GM21447 (cell line): Measurements from ENCODE around the gene CNTN4.
A peak's percentile ranks its signal among the peaks of the same experiment; 100 is the strongest.

ENCODE experiments used
- ATAC-seq: cut with Tn5 transposase; IDR thresholded peaks from one replicate; pipeline ENCODE4 v1.9.1; 2021; ENCODE audit not compliant: unreplicated experiment

The CNTN4 gene

DNA sequence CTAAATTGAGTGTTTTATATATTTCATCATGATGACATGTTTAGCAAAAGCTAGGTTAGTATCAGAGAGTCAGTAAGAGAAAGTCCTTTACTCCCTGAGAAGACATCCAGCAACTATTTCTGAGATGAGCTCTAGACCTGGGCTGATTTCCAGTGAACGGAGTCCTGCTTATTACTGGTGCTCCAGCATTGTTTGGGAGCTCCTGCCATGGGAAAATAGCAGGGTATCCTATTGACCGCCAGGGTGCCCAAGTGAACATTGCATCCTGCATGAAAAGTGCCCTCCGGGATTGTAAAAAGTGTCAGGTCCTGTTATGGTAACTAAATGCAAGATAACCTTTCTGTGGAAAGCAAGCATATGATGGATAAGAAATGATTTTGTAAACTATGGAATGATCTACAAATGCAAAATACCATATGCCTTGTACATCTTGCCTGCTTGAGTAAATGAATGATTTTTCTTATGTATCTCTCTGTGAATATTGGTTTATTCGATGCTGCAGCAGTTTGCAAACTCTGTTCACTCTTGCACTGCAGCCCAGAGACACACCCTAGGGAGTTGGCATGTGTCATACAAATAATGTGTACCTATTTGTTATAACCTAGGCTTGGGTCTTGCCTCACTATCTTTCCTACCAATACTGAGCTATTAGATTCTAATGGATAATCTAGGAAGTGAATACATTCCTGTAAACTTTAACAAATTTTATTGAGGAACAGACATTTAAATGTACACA, 914.8 kb downstream of the CNTN4 start:
- ATAC-seq = no peak

DNA sequence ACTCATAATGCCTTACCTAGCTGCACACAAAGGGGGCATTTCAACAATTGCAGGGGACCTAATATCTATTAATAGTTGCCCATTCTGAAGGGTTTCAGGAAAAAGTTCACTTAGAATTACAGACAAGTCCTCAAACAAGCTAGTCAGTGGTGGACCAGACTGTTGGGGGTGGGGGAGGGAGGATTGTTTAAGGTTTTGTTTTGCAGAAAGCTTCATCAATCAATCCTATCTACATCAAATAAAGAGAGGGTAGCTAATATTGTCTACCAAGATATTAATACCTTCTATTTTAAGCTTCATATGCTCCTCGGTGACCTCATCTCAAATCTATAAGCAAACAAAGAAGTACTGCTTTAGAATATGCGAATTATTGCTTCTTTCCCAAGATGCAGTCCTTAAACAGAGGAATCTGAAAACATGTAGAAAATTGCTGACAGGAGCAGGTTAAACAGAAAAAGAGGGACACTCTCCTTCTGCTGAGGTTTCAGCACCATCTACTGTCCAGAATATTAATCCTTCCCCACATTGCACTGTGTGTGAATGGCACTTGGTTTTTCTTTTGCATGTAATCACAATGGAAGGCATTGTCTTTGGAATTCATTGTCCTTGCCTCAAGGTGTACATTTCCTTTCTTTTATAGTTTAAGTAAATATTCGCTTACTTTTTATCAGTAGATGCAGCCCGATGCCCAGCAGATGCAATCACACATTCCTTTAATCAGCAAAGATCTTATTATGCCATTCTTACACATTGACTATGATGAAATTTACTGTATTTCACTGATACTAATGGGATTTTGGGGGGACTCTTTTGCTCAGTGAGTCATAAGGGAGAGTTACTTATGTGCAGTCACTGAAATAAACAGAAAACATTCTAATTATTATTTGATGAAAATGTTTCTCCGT, 916.8 kb downstream of the CNTN4 start:
- peak; percentile 76 for ATAC-seq

DNA sequence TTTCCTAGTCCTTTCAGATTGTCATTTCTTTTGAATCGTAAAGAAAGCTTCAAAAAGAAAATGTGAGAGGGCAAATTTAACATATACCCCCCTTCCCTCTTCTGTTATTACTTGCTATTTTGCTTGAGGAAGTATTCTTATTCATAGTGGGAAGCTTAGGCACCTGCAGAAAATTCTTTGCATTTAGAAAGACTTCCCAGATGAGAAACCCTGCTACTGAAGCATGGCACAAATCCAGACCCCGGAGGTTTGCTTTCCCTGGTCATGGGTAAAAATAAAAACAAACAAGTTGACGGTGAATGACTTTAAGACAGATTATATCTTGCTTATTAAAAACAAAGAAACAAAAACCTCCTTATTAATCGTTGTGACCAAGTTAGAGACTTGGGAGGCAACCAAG, 917.6 kb downstream of the CNTN4 start:
- ATAC-seq = no peak

DNA sequence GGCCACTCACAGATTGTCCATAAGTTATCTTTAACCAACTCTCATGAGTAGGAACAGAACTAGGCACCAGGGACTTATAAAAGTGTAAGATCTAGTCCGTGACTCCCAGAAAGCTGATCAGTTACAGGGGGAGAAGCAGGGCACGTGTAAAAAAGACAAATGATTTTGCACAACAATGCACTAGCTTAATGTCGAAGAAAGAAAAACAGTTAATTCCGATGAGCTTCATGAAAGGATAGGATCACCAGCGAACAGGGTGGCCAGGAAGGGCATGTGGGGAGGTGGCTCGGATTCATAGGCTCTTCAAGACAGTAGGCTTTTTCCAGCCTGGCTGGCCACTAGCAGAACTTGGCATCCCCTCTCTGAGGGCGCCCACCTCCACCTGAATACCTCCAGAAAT, 921.5 kb downstream of the CNTN4 start:
- ATAC-seq = no peak

DNA sequence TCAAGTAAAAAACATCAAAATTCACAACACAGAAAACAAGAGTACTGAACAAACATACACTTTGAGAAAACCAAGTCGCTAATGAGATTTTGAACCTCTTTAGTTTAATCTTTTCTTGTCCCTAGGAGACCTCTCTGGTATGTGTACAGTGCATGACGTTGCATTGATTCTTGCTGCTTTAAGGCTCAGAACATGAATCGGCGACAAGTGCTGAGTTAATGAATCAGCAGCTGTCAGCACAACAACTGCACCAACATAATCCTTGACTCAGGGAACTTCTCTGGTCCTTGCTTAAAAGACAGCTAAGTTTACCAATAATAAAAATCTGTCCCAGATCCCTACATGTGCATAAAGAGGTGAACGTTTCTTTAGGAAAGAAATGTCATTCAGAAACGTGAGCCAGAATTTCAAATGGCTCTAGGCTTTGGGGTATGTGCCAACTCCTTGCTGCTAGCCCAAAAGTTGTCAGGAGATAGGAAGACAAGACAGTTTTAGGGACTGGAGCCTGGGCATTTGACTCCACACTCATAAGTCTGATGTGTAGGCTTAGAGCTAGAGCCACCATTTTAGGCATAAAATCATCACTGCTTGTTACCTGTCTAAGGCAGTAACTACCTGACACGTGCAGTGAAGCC, 924.6 kb downstream of the CNTN4 start:
- no peak for ATAC-seq

DNA sequence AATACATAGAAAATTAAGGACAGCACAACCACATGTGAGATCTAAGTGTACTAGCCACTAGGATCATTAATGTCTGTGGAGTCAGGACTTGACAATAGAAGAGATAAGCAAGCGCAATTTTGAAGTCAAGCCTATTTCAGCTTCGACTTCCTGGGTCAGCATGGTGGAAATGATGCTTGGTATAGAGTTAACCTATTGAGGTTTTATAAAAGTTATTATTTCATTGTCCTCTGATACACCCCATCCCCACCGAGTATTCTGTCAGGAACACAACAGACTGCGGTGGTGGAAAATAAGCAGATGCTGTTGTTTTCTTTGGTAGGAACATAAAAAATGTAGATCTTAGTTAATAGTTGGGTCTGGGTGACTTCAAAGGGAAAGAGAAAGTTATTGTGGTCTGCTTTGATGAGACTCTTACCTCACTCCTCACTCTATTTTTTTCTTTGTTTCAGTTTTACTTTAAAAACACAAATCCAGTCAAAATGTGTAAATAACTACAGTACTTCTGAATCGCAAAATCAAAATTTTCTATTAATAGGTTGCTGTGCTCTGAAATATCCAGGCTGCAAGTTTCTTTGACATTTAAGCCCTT, 929.4 kb downstream of the CNTN4 start:
- ATAC-seq = peak; percentile 96

DNA sequence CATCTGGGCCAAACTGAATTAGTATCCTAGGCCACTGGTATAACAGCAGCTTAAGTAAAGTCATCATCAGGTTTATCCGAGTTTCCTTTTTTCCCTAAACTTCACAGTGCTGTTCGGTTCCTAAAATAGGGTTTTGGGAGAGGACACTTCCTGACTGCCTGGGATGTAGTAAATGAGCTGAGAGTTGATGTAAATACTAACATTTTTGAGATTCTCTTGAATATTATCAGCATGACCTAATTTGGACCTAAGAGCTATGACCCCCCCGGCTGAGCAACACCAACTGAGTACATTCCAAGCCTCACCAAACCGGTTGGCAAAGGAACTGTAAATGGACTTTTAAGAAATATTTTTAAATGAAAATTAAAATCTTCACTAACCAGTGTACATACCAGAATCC, 932.7 kb downstream of the CNTN4 start:
- ATAC-seq = no peak

DNA sequence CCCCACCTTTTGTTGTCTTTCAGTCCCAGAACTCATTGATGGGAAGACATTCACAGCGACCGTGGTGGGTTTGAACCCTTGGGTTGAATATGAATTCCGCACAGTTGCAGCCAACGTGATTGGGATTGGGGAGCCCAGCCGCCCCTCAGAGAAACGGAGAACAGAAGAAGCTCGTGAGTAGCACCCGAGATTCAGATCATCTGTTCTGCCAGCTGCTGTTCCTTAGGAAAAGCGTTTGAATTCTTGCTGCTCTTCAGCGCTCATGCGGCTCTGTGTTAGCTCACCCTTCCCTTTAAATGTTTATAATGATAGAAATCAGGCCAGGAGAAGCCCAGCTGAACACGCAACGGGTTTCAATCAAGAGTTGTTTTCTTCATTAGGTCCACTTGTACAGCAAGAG, 938.5 kb downstream of the CNTN4 start:
- ATAC-seq = no peak

DNA sequence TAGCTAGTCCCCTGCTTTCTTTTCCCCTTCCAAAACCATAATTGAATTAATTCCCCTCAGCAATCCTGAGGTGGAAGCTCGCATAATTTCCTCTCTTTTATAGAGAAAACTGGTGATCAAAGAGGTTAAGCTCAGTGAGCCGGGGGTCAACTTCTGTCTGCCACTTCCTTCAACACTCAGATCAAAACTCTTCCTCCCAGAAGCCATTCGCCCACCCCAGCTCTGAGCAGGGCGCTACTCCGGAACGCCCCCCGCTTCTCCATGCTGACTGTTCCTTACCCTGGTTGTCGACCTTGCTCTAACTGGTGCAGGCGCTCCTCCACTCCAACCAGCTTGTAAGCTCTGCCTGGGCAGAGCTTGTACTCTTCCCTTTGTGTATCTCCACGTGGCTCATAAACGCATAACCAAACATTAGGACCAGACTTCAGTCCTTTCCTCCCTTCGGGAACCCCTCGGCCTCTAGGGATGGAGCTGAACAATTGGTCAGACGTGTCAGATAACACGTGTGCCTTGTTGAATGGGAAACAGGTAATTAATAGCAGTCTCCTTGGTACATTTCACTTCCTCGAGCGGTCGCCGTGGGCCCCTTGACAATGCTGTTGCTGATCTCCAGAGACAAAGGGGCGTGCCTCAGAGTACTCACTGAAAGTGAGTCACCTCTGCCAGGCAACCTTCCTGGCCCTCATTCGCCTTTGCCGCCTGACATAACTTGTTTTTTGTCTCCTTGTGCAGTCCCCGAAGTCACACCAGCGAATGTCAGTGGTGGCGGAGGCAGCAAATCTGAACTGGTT, 939.7 kb downstream of the CNTN4 start:
- no peak for ATAC-seq

DNA sequence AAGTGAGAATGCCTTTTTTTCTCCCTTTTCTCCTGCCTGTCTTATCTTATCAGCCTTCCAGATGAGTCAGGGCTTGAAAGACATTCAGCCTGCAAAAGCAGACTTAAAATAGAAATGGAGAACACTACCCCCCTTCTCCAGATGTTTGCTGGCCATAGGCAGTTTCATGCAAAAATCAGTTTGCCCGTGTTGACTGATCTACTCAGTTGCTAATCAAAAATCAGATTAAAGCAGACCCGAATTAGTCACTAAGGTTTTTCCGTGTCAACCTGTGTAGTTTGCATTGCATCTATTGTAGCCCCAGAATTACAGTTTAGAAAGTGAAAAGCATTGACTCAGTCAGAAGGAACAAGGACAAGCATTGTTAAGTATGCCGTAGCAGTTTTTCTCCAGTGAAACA, 955.3 kb downstream of the CNTN4 start:
- no peak for ATAC-seq

DNA sequence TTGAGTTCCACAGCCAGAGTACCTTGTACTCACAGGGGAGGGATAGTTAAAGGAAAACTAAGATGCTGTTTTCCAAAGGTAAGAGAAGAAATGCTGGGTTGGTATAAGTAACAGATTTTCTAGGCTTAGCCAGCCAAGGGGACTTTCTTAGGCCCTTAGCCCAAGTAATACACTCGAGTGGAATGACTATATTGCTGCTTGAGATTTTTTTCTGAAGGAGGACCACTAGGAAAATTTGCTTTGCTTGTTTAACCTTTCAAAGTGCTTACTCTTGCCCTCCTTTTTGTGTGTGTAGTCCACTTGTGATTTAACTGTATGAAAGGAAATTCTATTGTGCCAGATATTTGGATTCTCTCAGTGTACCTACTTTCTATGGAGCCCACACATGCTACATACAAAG, 961.0 kb downstream of the CNTN4 start:
- ATAC-seq = no peak

DNA sequence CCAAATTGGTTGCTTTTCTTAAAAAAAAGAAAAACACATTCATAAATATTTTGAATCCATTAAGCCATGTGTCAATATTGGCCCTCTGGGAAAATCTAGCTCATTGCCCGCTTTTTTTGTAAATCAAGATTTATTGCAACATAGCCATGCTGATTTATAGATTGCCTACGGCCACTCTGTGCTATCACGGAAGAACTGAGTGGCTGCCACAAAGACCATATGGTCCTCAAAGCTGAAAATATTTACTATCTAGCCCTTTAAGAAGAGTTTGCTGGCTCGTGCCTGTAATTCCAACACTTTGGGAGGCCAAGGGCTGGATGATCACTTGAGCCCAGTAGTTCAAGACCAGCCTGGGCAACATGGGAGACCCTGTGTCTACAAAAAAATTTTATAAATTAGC, 965.6 kb downstream of the CNTN4 start:
- ATAC-seq = no peak

DNA sequence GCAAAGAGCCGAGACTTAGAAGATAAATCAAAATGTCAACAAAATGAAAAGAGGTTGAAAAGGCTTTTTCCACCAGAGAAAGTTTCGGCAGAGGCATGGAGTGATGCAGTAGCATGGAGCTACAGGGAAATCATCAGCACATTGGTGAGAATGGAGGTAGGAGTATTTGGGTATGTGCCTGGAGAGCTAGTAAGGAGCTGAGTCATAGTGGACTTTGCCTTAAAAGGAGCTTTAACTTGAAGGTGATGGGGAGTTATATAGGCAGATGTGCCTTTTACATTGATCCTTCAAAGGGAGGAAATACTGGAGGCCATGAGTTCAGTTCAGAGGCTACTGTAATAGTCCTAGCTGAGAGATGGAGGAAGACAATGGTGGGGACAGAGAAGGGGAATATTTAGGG, 967.2 kb downstream of the CNTN4 start:
- ATAC-seq = no peak

DNA sequence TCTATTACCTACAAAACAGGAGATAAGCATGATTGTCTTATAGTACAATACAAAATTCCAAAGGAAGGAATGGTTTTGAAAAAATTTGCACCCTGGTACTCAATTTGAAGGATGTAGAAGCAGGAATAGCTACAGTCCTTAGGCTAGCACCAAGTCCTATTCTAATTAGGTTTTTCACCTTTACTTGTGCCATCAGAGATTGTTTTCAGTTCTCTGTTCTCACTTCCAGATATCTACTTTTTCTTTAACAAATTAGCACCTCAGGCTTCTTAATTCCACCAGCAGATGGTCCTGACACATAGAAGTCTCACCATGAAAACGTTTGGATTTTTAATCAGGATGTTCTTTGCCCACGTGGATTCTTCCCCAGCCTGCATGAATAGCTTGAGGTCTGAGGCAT, 967.7 kb downstream of the CNTN4 start:
- peak; percentile 82 for ATAC-seq

DNA sequence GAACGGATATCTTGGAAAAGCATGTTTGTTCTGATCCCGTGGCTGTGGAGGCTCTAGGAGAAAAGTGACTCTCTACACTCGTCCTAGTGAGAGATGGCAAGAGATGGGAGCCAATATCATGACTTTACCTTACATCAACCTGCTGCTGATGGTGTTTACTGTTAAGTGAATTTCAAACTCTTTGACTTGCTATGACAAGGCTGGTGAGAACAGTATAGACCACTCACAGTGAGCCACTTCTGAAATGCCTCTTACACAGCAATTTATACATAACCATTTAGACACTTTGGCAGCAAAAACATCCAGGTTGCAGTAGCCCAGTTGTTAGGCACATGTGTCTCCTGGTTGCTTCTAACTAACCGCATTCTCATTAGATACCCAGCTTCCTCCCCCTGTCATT, 968.2 kb downstream of the CNTN4 start:
- ATAC-seq = no peak

DNA sequence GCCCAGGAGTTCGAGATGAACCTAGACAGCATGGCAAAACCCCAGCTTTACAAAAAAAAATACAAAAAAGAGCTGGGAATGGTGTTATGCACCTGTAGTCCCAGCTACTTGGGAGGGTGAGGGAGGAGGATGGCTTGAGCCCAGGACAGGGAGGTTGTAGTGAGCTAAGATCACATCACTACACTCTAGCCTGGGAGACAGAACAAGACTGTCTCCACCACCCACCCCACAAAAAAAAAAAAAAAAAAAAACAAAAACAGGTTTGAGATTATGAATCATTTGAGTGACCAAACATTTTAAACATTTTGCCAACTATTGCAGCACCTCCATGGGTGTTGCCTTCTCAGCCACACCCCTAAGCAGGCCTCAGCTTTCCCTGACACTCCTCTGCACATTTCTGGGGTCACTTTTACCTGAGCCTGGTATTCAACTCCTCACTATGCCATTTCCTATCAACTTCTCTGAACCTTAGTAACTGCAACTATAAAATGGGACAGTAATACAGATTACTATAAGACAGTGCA, 969.8 kb downstream of the CNTN4 start:
- ATAC-seq = no peak

DNA sequence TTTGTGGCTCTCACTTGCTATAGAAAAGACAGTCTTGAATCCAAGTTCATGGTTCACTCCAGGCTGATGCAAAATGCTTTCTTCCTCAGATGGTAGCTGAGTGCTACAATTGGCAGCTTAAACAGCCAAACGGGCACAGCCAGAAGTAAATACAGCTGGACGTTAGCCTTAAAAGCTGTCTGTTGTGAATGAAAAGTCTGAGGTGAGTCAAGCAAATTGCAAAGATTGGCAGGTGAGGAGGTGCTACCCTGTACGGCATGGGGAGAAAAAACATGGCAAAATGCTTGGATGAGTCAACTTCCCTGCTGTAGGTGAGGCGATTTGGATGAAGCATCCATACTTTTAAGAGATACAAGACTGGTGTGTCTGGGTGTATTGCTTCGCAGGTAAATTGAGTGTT, 971.1 kb downstream of the CNTN4 start:
- no peak for ATAC-seq

DNA sequence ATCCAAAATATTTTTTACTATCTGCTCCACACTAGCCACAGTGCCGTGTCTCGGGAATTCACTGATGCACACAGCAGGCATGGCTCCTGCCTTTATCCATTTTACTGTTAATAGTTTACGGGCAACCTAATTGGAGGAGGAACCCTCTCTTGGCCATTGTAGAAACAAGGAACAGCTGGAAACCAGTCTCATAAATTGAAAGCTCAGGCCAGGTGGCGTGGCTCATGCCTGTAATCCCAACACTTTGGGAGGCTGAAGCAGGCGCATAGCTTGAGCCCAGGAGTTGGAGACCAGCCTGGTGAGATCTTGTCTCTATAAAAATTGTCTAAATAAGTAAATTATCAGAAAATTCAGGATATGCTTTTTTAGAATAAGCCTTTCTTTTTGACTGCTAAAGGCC, 972.5 kb downstream of the CNTN4 start:
- ATAC-seq = no peak

DNA sequence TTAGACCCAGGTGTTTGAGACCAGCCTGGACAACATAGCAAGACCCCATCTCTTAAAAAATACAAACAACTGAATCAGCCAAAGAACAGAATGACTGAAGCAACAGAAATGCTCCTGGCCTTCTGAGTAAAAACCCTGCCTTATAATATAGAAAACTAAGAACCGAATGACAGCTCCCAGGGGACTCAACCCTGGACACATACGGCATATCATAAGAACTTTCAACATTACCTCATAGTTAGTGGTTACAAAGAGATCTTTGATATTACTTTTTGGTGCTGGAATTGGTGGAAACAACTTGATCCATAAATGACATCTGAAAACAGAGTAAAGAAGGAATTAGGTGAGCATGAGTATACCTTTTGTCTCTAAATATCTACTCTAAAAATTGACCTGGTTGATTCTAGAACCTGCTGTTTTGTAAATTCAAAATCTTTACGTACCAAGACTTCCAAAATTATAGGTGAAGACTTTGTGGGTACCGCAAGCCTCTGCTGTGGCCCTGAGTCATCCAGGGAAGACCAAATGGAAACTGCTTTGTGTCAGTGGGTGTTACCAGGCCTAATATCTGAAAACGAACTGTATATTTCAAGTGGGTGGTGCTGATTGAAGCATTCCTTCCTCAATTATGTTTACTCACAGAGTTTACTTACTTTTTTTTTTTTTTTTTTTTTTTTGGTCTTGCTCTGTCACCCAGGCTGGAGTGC, 976.0 kb downstream of the CNTN4 start:
- ATAC-seq = peak; percentile 61

DNA sequence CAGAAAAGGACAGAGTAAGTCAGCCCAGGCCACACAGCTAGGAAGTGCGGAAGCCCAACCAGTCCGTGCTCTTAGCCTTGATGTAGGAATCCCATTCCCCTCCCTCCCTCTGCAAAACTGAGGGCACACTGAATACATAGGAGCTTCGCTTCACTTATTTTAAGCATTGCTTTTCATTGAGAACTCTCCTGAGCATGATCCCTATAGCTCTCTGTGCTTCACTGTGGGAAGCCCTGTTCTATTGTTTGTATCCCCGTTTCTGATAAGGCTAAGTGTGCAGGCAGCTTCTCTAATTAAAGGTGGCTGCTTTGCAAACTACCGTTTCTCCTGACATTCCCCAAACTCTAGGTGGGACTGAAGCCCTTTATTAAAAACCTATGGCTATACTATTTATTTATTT, 981.6 kb downstream of the CNTN4 start:
- ATAC-seq = no peak
